HUES64 (cell line): Measurements from ENCODE around the gene TENM4.

Source experiments
- H3K27ac ChIP-seq: 2 replicates; pipeline ENCODE4 v1.7.0; 2013; ENCODE audit warnings: low read depth, low read length, inconsistent platforms
- H3K27me3 ChIP-seq: 2 replicates; pipeline ENCODE4 v1.6.1; 2013; ENCODE audit warnings: mild to moderate bottlenecking, low read length; ENCODE audit not compliant: insufficient read depth
- H3K36me3 ChIP-seq: 2 replicates; pipeline ENCODE4 v1.6.1; 2013; ENCODE audit warnings: mild to moderate bottlenecking, low read length; ENCODE audit not compliant: insufficient read depth
- H3K4me1 ChIP-seq: 2 replicates; pipeline ENCODE4 v1.6.1; 2013; ENCODE audit warnings: mild to moderate bottlenecking, low read length, moderate library complexity; ENCODE audit not compliant: insufficient read depth
- H3K4me3 ChIP-seq: 2 replicates; pipeline ENCODE4 v1.5.1; 2013; ENCODE audit warnings: mild to moderate bottlenecking, low read length, moderate library complexity
- H3K9ac ChIP-seq: 2 replicates; pipeline ENCODE4 v1.6.1; 2013; ENCODE audit warnings: mild to moderate bottlenecking, low read depth, low read length
- H3K9me3 ChIP-seq: 2 replicates; pipeline ENCODE4 v1.6.1; 2013; ENCODE audit warnings: low read depth, low read length; ENCODE audit not compliant: insufficient read depth
- WGBS: fragments of 150-250, 120-280 bp; methylation state at CpG from one replicate; pipeline ENCODE4 v1.1.7; 2013; ENCODE audit warnings: missing lambda C conversion rate; 5-methylcytosine and 5-hydroxymethylcytosine counted together

Gene TENM4

GRCh38 chr11:79265756-79266322, 175.0 kb downstream of the TENM4 start:
- no peaks in the 10 kb centered on the region for H3K36me3 ChIP-seq
- WGBS = 52% methylated on average over 4 of the region's 4 CpGs
- no peaks in the 10 kb centered on the region for H3K9me3 ChIP-seq
- no peak overlapping the region for H3K9ac ChIP-seq
- H3K27me3 ChIP-seq = no peaks in the 10 kb centered on the region
- H3K4me1 ChIP-seq = peaks cover 7% of the 10 kb centered on the region; the same call in 1 of the 2 replicates
- no peak overlapping the region for H3K4me3 ChIP-seq
- no peak overlapping the region for H3K27ac ChIP-seq

GRCh38 chr11:79264284-79264683, 176.5 kb downstream of the TENM4 start:
- H3K27me3 ChIP-seq = no peaks in the 10 kb centered on the region
- 73% methylated on average over 6 of the region's 6 CpGs for WGBS
- no peaks in the 10 kb centered on the region for H3K9me3 ChIP-seq
- no peak overlapping the region for H3K27ac ChIP-seq
- H3K4me3 ChIP-seq = no peak overlapping the region
- H3K36me3 ChIP-seq = no peaks in the 10 kb centered on the region
- no peak overlapping the region for H3K9ac ChIP-seq
- H3K4me1 ChIP-seq = 0 out of 2 replicates have a peak, but pooled peaks cover 7% of the 10 kb centered on the region

GRCh38 chr11:79263001-79263400, 177.8 kb downstream of the TENM4 start:
- WGBS = 81% methylated on average over 7 of the region's 7 CpGs
- Histone ChIP-seq H3K4me1 (0 out of 2 replicates have a peak, but pooled peaks cover 7% of the 10 kb centered on the region), H3K27me3 (no peaks in the 10 kb centered on the region), H3K9me3 (no peaks in the 10 kb centered on the region), H3K4me3 (no peak overlapping the region), H3K36me3 (no peaks in the 10 kb centered on the region), H3K27ac (no peak overlapping the region), H3K9ac (no peak overlapping the region)

GRCh38 chr11:79262221-79262620, 178.6 kb downstream of the TENM4 start:
- 90% methylated on average over 4 of the region's 4 CpGs for WGBS
- Histone ChIP-seq H3K4me3 (no peak overlapping the region), H3K27me3 (no peaks in the 10 kb centered on the region), H3K36me3 (no peaks in the 10 kb centered on the region), H3K27ac (no peak overlapping the region), H3K4me1 (0 out of 2 replicates have a peak, but pooled peaks cover 7% of the 10 kb centered on the region), H3K9ac (no peak overlapping the region), H3K9me3 (no peaks in the 10 kb centered on the region)

- 97% methylated on average over 3 of the region's 3 CpGs for WGBS
- Histone ChIP-seq H3K27ac (no peak overlapping the region), H3K27me3 (no peaks in the 10 kb centered on the region), H3K36me3 (no peaks in the 10 kb centered on the region), H3K9me3 (no peaks in the 10 kb centered on the region), H3K4me3 (no peak overlapping the region), H3K4me1 (0 out of 2 replicates have a peak, but pooled peaks cover 7% of the 10 kb centered on the region), H3K9ac (no peak overlapping the region)
Measured at GRCh38 chr11:79261684-79262083, 179.1 kb downstream of the TENM4 start.

GRCh38 chr11:79259800-79260199, 181.0 kb downstream of the TENM4 start:
- H3K36me3 ChIP-seq = no peaks in the 10 kb centered on the region
- H3K27ac ChIP-seq = no peak overlapping the region
- no peaks in the 10 kb centered on the region for H3K9me3 ChIP-seq
- no peaks in the 10 kb centered on the region for H3K4me1 ChIP-seq
- H3K27me3 ChIP-seq = no peaks in the 10 kb centered on the region
- no peak overlapping the region for H3K4me3 ChIP-seq
- WGBS = 88% methylated on average over 4 of the region's 4 CpGs
- H3K9ac ChIP-seq = no peak overlapping the region

GRCh38 chr11:79258576-79258975, 182.3 kb downstream of the TENM4 start:
- no peaks in the 10 kb centered on the region for H3K9me3 ChIP-seq
- no peaks in the 10 kb centered on the region for H3K4me1 ChIP-seq
- 76% methylated on average over 4 of the region's 4 CpGs for WGBS
- H3K4me3 ChIP-seq = no peak overlapping the region
- H3K27me3 ChIP-seq = no peaks in the 10 kb centered on the region
- H3K9ac ChIP-seq = no peak overlapping the region
- H3K36me3 ChIP-seq = no peaks in the 10 kb centered on the region
- H3K27ac ChIP-seq = no peak overlapping the region

GRCh38 chr11:79255965-79256364, 184.9 kb downstream of the TENM4 start:
- H3K4me1 ChIP-seq = no peaks in the 10 kb centered on the region
- no peak overlapping the region for H3K27ac ChIP-seq
- no peaks in the 10 kb centered on the region for H3K36me3 ChIP-seq
- H3K9me3 ChIP-seq = no peaks in the 10 kb centered on the region
- H3K27me3 ChIP-seq = no peaks in the 10 kb centered on the region
- H3K9ac ChIP-seq = no peak overlapping the region
- no peak overlapping the region for H3K4me3 ChIP-seq
- WGBS = 93% methylated on average over 3 of the region's 3 CpGs

- Histone ChIP-seq H3K9ac (no peak overlapping the region), H3K27ac (no peak overlapping the region), H3K36me3 (no peaks in the 10 kb centered on the region), H3K4me3 (no peak overlapping the region), H3K27me3 (no peaks in the 10 kb centered on the region), H3K4me1 (no peaks in the 10 kb centered on the region), H3K9me3 (no peaks in the 10 kb centered on the region)
- 94% methylated on average over 8 of the region's 8 CpGs for WGBS
Measured at GRCh38 chr11:79253280-79253679, 187.6 kb downstream of the TENM4 start.

- Histone ChIP-seq H3K4me1 (no peaks in the 10 kb centered on the region), H3K27me3 (no peaks in the 10 kb centered on the region), H3K27ac (no peak overlapping the region), H3K9me3 (no peaks in the 10 kb centered on the region), H3K36me3 (no peaks in the 10 kb centered on the region), H3K9ac (no peak overlapping the region), H3K4me3 (no peak overlapping the region)
- WGBS = 78% methylated on average over 5 of the region's 5 CpGs
Measured at GRCh38 chr11:79249295-79249993, 191.4 kb downstream of the TENM4 start.

GRCh38 chr11:79244798-79245197, 196.0 kb downstream of the TENM4 start:
- Histone ChIP-seq H3K4me3 (no peak overlapping the region), H3K9me3 (no peaks in the 10 kb centered on the region), H3K27ac (no peak overlapping the region), H3K36me3 (no peaks in the 10 kb centered on the region), H3K4me1 (peaks cover 14% of the 10 kb centered on the region), H3K27me3 (no peaks in the 10 kb centered on the region), H3K9ac (no peak overlapping the region)
- WGBS = 88% methylated on average over 2 of the region's 2 CpGs
